Hepatic stellate cell (primary cell): ENCODE measurements around the gene LPGAT1.
"Not testable (repeated sequence)": the region's sequence is repeated elsewhere in the genome, so short reads cannot be mapped to it uniquely, and the experiment has no call there.

Experiments used
- DNase-seq: peaks from one replicate; pipeline ENCODE4 v3.0.0; 2011; ENCODE audit warnings: low spot score

Gene LPGAT1, protein sequence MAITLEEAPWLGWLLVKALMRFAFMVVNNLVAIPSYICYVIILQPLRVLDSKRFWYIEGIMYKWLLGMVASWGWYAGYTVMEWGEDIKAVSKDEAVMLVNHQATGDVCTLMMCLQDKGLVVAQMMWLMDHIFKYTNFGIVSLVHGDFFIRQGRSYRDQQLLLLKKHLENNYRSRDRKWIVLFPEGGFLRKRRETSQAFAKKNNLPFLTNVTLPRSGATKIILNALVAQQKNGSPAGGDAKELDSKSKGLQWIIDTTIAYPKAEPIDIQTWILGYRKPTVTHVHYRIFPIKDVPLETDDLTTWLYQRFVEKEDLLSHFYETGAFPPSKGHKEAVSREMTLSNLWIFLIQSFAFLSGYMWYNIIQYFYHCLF

DNA sequence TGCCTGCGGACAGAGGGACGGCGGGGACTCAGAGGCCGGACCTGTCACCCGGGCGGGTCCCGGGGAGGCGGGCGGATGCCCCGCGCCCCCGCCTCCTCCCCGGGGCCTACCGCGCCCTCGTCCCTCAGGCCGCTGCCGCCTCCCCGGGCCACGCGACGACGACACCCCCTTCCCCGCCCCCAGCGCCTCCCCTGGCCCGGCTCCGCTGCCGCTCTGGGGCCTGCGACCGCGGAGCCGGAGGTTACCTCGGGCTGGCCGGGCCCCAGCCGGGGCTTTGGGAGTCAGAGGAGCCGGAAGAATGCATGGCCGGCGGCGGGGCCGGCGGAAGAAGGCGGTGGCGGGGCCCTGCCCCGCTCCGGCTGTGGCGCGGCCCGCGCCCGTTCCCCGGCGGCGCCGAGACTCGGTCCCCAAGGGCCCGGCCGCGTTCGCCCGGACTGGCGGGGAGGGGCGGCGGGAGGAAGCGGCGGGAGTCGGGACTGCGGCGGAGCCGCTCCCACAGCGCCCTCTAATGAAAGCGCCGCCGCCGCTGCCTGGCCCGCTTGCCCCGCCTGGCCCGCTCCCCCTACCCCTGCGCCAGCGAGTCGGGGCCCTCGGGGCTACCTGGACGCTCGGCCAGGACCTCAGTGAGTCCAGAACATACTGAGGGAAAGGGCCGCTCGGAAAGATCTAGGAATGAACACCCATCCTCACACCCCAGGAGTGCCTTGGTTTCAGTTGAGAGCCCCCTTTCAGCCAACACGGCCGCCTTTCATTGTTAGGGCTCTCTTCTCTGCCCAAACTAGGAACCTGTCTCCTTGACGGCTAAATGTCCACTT lies at the start of gene LPGAT1:
Gene LPGAT1 (minus strand): TSS at position 436 of the 815 bp plus-strand sequence. CDS start 1,467 bp downstream, outside the sequence.
- peak; percentile 81 for DNase-seq

DNA sequence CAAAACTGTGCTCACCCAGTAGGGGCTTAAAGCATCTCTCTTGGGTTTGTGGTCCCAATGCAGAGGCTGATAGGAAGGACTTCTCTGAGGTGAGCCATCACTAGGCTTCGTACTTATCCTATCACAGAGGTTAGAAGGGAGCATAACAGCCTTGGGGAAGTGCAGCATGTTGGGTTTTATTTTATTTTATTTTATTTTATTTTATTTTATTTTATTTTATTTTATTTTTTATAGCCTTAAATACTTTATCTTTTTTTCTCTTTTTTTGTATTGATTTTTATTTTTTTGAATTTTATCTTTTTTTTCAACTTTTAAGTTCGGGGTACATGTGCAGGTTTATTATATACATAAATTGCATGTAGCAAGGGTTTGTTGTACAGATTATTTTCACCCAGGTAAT lies 48.9 kb upstream of the LPGAT1 start:
- DNase-seq, result no peak

DNA sequence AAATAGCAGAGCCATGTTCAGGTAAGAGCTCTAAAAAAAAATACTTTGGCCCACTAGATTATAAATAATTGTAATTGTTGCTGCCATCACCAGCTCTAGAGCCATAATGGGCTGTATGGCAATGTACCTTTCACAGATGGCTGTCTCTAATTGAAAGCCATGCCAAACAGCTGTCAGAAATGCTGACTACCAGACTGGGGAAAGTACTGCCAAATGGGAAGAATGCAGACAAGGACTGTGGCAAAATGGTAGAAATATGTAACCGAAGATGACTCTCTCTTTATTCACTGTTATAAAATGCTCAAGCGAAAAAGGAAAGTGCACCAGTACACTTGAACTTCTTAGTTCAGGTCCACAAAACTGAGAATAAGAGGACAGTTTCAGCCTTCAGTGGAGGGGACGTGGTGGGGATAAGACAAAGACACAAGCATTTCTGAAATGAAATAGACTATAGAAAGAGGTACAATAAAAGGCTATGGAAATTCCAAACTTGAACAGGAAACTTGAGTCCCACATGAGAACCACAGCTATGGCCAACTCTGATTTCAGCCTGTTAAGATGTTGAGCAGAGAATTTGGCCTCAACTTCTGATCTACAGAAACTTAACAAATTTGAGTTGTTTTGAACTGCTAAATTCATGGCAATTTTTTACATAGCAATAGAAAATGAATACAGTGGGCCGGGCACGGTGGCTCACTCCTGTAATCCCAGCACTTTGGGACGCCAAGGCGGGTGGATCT lies 46.5 kb upstream of the LPGAT1 start:
- DNase-seq, result no peak

DNA sequence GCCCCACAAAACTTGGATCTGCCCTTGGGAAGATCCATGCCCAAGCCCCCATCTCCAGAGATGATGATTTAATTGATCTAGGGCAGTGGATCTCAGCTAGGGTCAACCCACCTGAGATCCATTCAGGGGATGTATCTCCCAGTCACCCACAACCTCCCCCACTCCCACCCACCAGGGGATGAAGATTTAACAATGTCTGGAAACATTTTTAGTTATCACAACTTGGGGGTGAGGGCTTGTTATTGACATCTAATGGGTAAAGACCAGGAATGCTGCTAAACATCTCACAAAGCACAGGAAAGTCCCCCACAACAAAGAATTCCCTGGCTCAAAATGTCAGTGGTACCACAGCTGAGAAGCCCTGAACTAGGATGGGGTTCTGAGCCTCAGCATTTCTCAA lies 45.0 kb upstream of the LPGAT1 start:
- no peak for DNase-seq

DNA sequence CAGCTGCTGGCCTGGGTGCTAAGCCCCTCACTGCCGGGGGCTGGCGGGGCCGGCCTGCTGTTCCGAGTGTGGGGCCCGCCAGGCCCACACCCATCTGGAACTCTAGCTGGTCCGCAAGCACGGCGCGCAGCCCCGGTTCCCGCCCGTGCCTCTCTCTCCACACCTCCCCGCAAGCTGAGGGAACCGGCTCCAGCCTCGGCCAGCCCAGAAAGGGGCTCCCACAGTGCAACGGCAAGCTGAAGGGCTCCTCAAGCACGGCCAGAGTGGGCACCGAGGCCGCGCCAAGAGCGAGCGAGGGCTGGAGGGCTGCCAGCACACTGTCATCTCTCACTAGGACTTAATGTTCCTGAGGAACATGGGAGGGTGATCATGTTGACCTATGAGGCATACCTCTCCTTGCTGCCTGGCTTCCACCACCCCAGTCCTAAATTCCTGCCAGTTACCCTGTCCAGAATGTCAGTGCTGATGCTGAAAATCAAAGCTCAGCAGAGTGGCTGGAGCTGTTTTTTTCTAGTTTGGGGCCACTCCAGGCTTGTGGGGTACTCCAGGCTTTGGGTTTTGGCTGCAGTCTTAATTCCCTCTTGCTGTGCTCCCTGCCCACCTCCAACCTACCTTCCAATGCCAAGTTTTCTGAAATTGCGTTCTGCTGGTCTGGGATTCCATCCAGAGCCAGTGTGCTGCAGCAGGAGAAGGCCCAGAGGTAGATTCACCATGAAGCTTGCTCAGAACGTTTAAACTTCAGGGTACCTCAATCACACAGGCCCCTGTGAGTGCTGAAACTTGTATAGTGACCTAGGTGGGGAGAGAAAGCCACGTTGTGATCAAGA lies 44.2 kb upstream of the LPGAT1 start:
- no peak for DNase-seq

DNA sequence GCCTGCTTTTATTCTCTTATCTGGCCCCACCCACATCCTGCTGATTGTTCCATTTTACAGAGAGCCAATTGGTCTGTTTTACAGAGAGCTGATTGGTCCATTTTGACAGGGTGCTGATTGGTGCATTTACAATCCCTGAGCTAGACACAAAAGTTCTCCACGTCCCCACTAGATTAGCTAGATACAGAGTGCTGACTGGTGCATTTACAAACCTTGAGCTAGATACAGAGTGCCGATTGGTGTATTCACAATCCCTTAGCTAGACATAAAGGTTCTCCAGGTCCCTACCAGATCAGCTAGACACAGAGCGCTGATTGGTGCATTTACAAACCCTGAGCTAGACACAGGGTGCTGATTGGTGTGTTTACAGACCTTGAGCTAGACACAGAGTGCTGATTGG lies 43.2 kb upstream of the LPGAT1 start:
- not testable (repeated sequence) for DNase-seq

DNA sequence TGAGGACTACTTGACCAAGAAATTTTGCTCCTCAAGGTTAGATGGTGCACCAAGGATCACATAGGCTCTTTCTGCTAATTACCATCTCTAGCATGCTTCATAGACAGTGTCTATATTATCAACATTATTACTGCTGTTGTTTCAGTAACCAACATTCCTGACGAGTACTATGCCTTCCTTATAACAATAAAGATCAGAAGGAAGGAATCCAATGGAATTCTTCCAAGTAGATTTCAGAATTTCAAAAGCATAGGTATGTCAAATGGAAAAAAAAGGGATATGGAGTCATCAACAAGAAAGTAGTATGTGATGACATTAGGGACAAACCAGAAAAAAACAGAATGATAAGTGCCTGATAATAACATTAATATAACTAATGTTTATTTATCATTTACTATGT lies 39.6 kb upstream of the LPGAT1 start:
- DNase-seq, result peak; percentile 17

DNA sequence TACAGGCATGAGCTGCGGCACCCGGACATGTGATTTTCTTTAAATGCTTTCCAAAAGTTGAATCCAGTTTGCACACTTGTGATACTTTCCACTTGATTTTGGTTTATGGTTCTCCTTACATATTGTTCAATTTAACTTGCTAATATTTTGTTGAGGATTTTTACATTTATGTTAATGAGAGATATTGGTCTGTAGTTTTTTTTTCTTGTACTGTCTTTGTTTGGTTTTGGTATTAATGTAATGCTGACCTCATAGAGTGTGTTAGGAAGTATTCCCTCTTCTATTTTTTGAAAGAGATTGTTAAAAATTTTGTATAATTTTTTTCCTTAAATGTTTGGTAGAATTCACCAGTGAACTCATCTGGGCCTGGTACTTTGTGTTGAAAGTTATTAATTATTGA lies 34.6 kb upstream of the LPGAT1 start:
- DNase-seq, result no peak

DNA sequence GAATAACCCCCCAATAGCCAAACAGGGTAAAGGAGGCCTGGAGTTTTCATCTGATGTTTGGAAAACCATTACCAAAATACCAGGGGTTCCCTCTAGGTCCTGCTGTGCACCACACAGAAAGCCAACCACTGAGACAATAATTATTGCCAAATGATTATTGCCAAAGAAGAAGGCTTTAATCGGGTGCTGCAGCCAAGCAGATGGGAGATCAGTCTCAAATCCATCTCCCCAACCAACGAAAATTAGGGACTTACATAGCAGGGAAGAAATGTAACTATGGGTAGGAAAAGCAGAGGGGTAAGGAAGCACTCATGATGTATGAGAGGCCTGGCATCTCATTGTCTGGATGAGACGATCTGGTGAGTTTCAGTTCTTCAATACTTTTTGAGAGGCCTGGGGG lies 28.8 kb upstream of the LPGAT1 start:
- no peak for DNase-seq

DNA sequence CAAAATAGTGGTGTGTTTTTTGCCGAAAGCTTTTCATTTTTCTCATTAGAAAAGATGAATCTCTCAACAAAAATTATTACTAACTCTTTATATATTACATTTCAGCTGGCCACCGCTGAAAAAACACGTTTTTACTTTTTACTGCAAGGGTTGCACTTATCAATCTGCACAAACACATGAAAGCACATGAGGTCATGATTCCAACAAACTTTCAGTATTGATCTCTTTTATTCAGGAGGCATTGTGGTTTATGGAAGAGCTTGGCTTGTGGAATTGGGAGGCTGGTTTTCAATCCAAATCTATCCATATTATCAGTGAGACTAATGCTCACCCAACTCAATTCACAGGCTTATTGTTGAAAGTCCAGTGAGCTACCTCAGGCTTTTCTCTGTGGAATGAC lies 20.6 kb upstream of the LPGAT1 start:
- DNase-seq, result no peak

DNA sequence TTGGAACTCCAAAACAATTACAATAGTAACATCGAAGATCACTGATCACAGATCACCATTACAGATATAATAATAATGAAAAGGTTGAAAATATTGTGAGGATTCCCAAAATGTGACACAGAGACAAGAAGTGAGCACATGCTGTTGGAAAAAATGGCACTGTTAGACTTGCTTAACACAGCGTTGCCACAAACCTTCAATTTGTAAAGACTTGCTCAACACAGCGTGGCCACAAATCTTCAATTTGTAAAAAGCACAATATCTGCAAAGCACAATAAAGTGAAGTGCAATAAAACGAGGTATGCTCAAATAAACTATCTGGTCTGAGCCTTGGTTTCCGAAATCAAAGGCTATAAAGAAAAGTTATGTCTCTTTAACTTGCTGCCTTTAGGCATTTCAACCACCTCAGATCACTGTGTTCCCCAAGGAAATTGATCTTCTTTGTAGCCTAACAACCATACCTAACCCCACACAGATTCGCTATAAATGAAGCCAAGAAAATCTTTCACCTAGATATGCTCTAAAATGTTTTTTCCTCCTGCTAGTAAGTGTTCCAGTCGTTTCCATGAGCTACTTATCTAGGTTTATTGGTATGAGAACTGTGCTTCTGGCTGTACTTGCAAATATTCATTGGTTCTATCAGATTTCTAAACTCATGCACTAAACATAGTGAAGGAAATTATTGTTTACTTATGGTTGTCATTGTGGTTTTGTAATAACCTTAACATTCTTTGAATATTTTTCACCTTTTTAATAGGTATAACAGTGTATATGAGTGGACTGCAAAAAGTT lies 13.1 kb upstream of the LPGAT1 start:
- DNase-seq, result no peak

DNA sequence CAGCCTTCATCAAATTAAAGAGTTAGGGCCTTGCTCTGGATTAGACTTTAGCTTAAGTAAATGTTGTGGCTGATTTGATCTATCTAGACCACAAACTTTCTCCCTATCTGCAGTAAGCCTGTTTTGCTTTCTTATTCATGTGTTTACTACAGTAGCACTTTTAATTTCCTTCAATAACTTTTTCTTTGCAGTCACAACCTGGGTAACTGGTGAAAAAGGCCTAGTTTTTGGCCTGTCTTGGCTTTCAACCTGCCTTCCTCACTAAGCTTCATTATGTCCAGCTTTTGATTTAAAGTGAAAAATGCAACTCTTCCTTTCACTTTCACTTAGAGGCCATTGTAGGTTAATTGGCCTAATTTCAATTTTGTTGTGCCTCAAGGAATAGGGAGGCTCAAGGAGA lies 12.5 kb upstream of the LPGAT1 start:
- no peak for DNase-seq

DNA sequence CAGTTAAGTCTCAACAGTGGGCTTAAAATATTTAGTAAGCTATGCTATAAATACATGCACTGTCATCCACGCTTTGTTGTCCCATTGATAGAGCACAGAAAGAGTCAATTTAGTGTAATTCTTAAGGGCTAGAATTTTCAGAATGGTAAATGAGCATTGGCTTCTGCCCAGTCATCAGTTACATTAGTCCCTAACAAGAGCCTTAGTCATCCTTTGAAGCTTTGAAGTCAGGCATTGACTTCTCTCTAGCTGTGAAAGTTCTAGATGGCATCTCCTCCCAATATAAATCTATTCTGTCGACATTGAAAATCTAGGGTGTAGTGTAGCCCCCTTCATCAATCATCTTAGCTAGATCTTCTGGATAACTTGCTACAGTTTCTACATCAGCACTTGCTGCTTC lies 12.0 kb upstream of the LPGAT1 start:
- no peak for DNase-seq

DNA sequence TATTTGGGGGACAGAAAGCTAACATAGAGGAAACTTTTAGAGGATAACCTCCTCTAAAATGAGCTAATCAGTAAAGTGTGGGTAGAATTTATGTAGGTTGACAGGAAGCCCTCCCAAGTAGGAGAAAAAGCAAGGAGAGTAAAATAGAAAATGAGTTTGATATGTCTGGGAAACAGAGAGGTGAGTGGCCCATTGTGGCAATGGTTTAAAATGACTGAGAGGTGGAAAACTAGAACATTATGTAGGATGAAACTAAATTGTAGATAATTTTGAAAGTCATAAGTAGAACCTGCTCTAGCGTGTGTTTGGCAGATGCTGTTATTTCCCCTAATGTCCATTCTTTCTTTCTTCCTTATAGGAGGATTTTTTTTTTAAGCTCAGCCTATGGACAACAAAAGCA lies 8.5 kb upstream of the LPGAT1 start:
- no peak for DNase-seq

DNA sequence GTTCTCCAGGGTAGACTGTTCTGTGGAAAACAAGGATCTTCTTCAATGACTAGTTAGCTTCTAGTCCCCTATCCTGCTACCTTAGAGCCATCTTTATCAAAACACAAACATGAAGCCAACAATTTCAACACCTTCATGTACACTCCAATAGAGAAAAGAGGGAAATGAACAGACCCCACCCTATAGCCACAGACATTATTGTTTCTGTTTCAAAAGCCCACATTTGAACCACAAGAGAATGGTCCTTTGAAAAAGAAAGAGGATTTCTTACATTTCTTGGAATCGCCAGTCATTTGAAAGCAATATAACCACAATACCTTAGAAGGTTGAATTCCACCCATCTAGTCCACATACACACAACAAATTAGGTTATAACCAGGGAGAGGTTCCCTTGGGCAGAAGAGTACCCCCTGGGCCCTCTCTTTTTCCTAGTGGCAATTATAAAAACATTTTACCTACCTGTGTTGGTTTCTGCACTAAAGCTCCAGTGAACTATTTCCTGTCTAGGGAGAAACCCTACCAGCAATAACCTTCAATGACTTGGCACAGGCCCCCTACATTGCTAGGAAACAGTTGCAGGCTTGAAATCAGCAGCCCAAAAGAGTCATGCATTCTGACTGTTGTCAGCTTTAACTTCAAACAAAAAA lies 2.7 kb upstream of the LPGAT1 start:
- no peak for DNase-seq

DNA sequence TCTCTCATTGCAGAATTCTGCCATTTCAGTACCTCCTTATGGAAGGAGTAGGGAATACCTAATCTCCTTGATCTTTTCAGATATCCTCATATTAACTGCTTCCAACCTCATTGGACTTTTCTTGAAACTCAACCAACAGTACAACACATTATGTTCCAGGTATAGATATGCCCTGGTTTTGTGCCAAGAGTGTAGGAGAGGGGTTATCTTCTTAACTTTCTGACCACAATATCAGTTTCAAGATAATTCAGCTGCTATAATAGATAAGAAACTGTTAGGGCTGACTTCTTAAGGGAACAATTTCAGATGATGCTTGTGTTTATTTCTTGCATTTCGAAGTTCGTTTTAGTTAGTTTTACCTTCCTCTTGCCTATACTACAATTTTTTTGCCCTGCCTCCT lies 2.1 kb upstream of the LPGAT1 start:
- DNase-seq, result no peak

DNA sequence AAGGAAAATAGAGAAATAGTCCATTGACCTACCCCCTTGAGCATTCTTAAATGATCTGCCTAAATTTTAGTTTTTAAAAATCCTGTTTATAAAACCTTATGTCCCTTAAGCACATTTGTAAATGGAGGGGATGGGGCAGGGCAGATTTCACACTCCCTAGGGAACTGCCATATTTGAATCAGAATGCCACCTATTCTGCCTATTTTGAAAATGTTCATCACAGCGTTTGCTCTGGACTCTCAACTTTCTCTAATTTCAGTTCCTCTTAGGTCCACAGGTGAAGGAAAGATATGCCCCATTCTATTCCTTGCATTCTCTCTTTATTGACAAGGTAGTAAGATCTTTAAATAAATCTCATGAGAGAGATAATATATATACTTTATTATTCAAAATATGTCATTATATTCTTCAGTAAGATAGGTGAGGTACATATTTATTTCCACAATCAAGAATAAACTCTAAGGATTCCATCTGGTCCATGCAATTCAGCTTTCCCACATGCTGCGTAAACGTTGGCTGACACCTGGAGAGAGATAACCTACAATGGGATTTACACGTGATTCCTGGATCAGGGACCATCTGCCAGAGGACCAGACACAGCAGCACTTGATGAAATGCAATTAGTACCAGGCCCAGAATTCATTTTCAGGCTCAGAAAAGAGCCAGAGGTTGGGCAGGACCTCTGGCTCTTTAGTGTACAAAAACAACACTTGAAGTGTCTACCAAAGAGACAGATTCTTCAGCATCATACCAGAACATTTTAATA lies 1.2 kb upstream of the LPGAT1 start:
- no peak for DNase-seq

DNA sequence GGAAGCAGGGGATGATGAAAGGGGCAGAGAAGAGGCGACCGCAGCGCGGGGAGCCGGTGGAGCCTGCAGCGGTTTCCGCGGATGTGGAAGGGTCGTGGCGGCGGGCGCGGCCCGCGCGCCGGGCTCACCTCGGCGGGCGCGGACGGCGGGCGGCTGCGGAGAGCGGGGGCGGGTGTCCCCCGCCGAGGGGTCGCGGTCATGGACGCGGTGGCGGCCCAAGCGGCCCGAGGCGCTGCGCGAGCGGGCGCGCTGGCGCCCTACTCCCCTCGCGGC lies 572 bp downstream of the LPGAT1 start:
- DNase-seq, result peak; percentile 9

DNA sequence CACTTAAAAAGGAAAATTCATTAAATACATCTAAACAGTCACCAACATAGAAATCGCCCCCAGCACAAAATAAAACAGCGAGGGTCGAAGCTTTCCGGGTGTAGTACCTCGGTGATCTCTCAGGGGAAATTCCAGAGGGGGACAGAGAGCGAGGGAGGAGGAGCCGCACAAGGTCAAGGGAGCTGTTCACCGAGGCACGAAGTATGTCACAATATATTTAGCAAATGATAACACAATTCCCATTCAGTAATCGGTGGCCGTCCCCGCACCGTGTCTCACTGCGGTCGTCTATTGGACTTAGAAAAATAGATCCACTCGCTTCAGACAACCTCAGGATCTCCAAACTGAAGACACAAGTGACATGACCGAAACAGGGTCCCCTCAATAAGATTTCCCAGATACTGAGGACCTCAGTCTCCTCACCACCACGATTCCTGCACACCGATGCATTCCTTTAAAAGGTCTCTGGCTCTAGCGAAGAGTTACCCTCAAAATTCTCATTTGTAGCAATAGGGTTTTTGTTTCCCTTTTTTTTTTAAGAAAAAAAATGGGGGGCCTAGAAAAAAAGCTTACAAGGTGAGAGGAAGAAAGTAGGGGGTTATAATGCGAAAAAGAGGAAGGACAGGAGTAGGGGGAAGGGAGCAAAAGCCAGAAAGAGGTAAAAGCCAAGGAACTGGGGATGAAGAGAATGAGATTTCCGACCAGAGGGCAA lies 1.1 kb downstream of the LPGAT1 start:
- DNase-seq, result peak; percentile 28
